GM12878 (cell line): ENCODE data around the gene SRF. TPM values are rescaled to one million over a fixed set of nuclear protein-coding genes. Genes with fewer than 3 reads are reported as not detected.

ENCODE experiments used
- ATAC-seq: fragments of 200-7000 bp; cut with Tn5 transposase; 3 replicates; pipeline ENCODE4 v1.9.1; 2020; ENCODE audit warnings: mild to moderate bottlenecking, moderate library complexity
- BruUV-seq: library from RNA; stranded (reverse); fragments of 400-500 nt; replicated peaks from 2 replicates; lab custom pipeline; 2021; lab: Mats Ljungman, UMichigan
- CTCF ChIA-PET: fragments of 300-600 bp; sonication (Branson Sonifier 250); formaldehyde crosslinking; extraction: SDS; loops from one replicate; lab custom pipeline; 2021; ENCODE audit warnings: inconsistent platforms; lab: Yijun Ruan, JAX
- POLR2A ChIA-PET: fragments of 350-600 bp; formaldehyde crosslinking; extraction: SDS; loops from one replicate; lab custom pipeline; 2021; ENCODE audit warnings: inconsistent platforms; lab: Charles Lee
- RAD21 ChIA-PET: fragments of 300-600 bp; sonication (Branson Sonifier 250); formaldehyde crosslinking; loops from one replicate; lab custom pipeline; 2023; ENCODE audit warnings: antibody characterized with exemption; ENCODE audit not compliant: unreplicated experiment; lab: Charles Lee
- SMC1A ChIA-PET: fragments of 300-600 bp; sonication (Branson Sonifier 250); formaldehyde crosslinking; loops from one replicate; lab custom pipeline; 2023; ENCODE audit not compliant: unreplicated experiment, uncharacterized antibody; lab: Charles Lee
- DNase-seq: peaks from one replicate; pipeline ENCODE4 v3.0.0-alpha.2; 2011; ENCODE audit warnings: low read depth, low spot score
- FAIRE-seq: peaks from 3 replicates; lab custom pipeline; 2011; peaks lifted over from hg19 to GRCh38; lab: Jason Lieb, UNC
- H2AFZ ChIP-seq: 2 replicates; pipeline ENCODE4 v1.6.0; 2011; ENCODE audit warnings: low read depth, low read length, control low read depth; ENCODE audit not compliant: control insufficient read depth
- H3K27ac ChIP-seq: 2 replicates; pipeline ENCODE4 v1.5.1; 2011; ENCODE audit warnings: control low read depth; ENCODE audit not compliant: control insufficient read depth, insufficient read depth
- H3K27me3 ChIP-seq, 2 experiments: replicated peaks in 1 of 2; 2 replicates each; pipeline versions ENCODE4 v1.6.0 to v1.6.1; 2011; ENCODE audit warnings: low read length in 1 of 2; ENCODE audit not compliant: control insufficient read depth in 2 of 2, insufficient read depth in 2 of 2
- H3K36me3 ChIP-seq, 2 experiments: 2 replicates each; pipeline ENCODE4 v1.5.1; 2011; ENCODE audit warnings: low read length in 1 of 2; ENCODE audit not compliant: control insufficient read depth in 2 of 2, insufficient read depth in 2 of 2
- H3K4me1 ChIP-seq: 2 replicates; pipeline ENCODE4 v1.6.1; 2011; ENCODE audit warnings: mild to moderate bottlenecking, low read length, moderate library complexity, mixed read lengths; ENCODE audit not compliant: control insufficient read depth, insufficient read depth
- H3K4me2 ChIP-seq: 2 replicates; pipeline ENCODE4 v1.6.0; 2011; ENCODE audit warnings: control low read depth; ENCODE audit not compliant: control insufficient read depth, insufficient read depth
- H3K4me3 ChIP-seq: fragments of 200-600 bp; sonication (generic); 2 replicates; pipeline ENCODE4 v1.5.1; 2016
- H3K79me2 ChIP-seq: 2 replicates; pipeline ENCODE4 v1.6.0; 2011; ENCODE audit warnings: low read length; ENCODE audit not compliant: control insufficient read depth, insufficient read depth
- H3K9ac ChIP-seq: 2 replicates; pipeline ENCODE4 v1.8.0; 2011; ENCODE audit warnings: low read length, control low read depth, mixed read lengths; ENCODE audit not compliant: control insufficient read depth, insufficient read depth
- H3K9me3 ChIP-seq: replicated peaks from 3 replicates; pipeline ENCODE4 v1.5.1; 2011; ENCODE audit warnings: mild to moderate bottlenecking, low read length; ENCODE audit not compliant: control insufficient read depth, insufficient read depth
- H4K20me1 ChIP-seq: 2 replicates; pipeline ENCODE4 v1.6.0; 2011; ENCODE audit not compliant: control insufficient read depth, insufficient read depth
- NFXL1 ChIP-seq: fragments of 450-650 bp; IDR thresholded peaks from 2 replicates; pipeline ENCODE4 v1.6.1; 2017; ENCODE audit warnings: antibody characterized with exemption, mild to moderate bottlenecking, borderline replicate concordance
- POLR2A ChIP-seq: IDR thresholded peaks from 2 replicates; pipeline ENCODE4 v1.6.1; 2011; ENCODE audit warnings: low read depth, mild to moderate bottlenecking, low read length
- POLR2AphosphoS5 ChIP-seq: IDR thresholded peaks from 2 replicates; pipeline ENCODE4 v1.6.1; 2011; ENCODE audit warnings: mild to moderate bottlenecking, low read length, inconsistent platforms
- TCF3 ChIP-seq: IDR thresholded peaks from 2 replicates; pipeline ENCODE4 v1.6.1; 2012; ENCODE audit warnings: low read depth, mild to moderate bottlenecking, low read length, borderline replicate concordance; ENCODE audit not compliant: insufficient read depth
- ZNF24 ChIP-seq: fragments of 450-650 bp; IDR thresholded peaks from 2 replicates; pipeline ENCODE4 v1.6.1; 2017; ENCODE audit warnings: antibody characterized with exemption, mild to moderate bottlenecking
- WGBS: methylation state at CpG from one replicate; pipeline ENCODE4 v1.1.6; 2016; ENCODE audit warnings: low lambda C conversion rate; ENCODE audit not compliant: insufficient replicate concordance, insufficient coverage; ENCODE audit errors: missing lambda C conversion rate; 5-methylcytosine and 5-hydroxymethylcytosine counted together
- in situ Hi-C: fragments of 300-500 bp; cut with MboI; formaldehyde crosslinking; loops from 9 replicates; pipeline ENCODE4 v1.14.3; 2018; ENCODE audit warnings: mixed read lengths
- intact Hi-C: fragments of 100-400 bp; cut with micrococcal nuclease; formaldehyde crosslinking; loops from one replicate; pipeline ENCODE4 v1.14.2; 2022; ENCODE audit not compliant: unreplicated experiment
- polyA plus RNA-seq, 11 experiments: library from polyadenylated mRNA; depleted of rRNA in 4 of 11; unstranded in 6 of 11; stranded (reverse) in 5 of 11; fragments of >200 nt; fragmentation: Nextera tagmentation in 4 of 11; fragmentation: Illumina TruSeq in 1 of 11; extraction: Ambion mirVana in 4 of 11; extraction: Trizol in 1 of 11; gene quantifications; 1 replicate in 1 of 11; 2 replicates in 10 of 11; pipeline versions ENCODE4 v1.2.1 to v1.2.3, GENCODE V29; 2011 to 2016; ENCODE audit warnings: inconsistent platforms in 2 of 11, missing spikeins in 2 of 11, low read depth in 1 of 11
- total RNA-seq, 4 experiments: library from RNA; depleted of rRNA in 3 of 4; stranded (reverse); fragments of >200 nt in 3 of 4; fragmentation: Illumina TruSeq in 1 of 4; extraction: Trizol in 1 of 4; gene quantifications; 2 replicates each; pipeline versions ENCODE4 v1.2.1 to v1.2.3, GENCODE V29; 2013 to 2021

The SRF gene
- total and polyA plus RNA-seq, 10 of the 15 experiments (the other 5 are each of a cell fraction or from before 2014, with no cell fraction given) = 2.3 to 56.3 (median 28.2) TPM

- POLR2A ChIA-PET = interaction anchor here (0.6 kb wide), 1 partner anchor 82 kb away, joined by 3 read pairs; no protein-coding TSS in a partner anchor
- H3K79me2 ChIP-seq = peaks cover 29% of the 10 kb centered on the region
Measured at GRCh38 chr6:43178951-43179830, 8.1 kb downstream of the SRF start.

DNA sequence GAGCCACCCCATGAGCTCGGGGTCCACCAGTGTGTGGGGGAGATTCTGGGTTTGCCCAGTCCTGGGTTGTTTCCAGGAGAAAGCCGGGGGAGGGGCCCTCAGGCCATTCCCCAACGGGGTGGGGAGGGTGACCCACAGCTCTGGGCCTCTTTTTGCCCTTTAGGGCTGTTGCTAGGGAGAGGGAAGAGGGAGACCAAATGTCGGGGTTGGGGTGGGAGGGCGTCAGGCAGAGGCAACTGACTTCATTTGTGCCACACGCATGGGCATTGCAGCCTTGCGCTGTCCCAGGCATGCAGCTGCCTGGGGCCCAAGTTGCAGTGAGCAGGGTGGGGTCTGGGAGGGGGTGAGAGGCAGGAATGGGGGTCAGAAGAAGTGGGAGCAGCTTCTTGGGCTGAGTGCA, 9.0 kb downstream of the SRF start:
- FAIRE-seq = no peak
- Histone ChIP-seq H3K4me1 (peaks cover 26% of the 10 kb centered on the region), H3K27ac (no peak overlapping the region), H3K9ac (no peak overlapping the region), H3K79me2 (peaks cover 23% of the 10 kb centered on the region), H2AFZ (no peak overlapping the region), H3K4me3 (no peak overlapping the region), H4K20me1 (peaks cover 2% of the 10 kb centered on the region; the same call in 1 of the 2 replicates), H3K9me3 (no peaks in the 10 kb centered on the region), H3K27me3 (no peaks in the 10 kb centered on the region), H3K36me3 (peaks cover 33 to 35% of the 10 kb centered on the region in 2 experiments), H3K4me2 (no peak overlapping the region)
- POLR2A ChIA-PET = interaction anchor here (0.6 kb wide), 1 partner anchor 83 kb away, joined by 3 read pairs; no protein-coding TSS in a partner anchor
- BruUV-seq = no TSS peak
- DNase-seq = no peak
- no peak for ATAC-seq
- SMC1A ChIA-PET = interaction anchor here (0.7 kb wide), 1 partner anchor 240 kb away, joined by 3 read pairs; no protein-coding TSS in a partner anchor
- TF ChIP-seq ZNF24 (no peak), POLR2A (peak; percentile 44; the same call in 1 of the 2 replicates)
- in situ Hi-C loops (no loop called here), intact Hi-C loops (no loop called here)
- CTCF ChIA-PET = interaction anchor here (0.7 kb wide), 1 partner anchor 55 kb away, joined by 3 read pairs; no protein-coding TSS in a partner anchor
- RAD21 ChIA-PET = interaction anchor here (0.6 kb wide), 1 partner anchor 10 kb away, joined by 4 read pairs; no protein-coding TSS in a partner anchor
- 68% methylated on average over 7 of the region's 7 CpGs for WGBS

More at GRCh38 chr6:43178951-43179830, 8.1 kb downstream of the SRF start:
- WGBS = 91% methylated on average over 16 of the region's 20 CpGs
- CTCF ChIA-PET = interaction anchor here (0.7 kb wide), 1 partner anchor 56 kb away, joined by 3 read pairs; no protein-coding TSS in a partner anchor
- Histone ChIP-seq H3K4me3 (no peak overlapping the region), H4K20me1 (peaks cover 2% of the 10 kb centered on the region; the same call in 1 of the 2 replicates), H3K9ac (no peak overlapping the region), H3K27me3 (no peaks in the 10 kb centered on the region), H3K36me3 (peaks cover 30 to 36% of the 10 kb centered on the region in 2 experiments), H3K4me2 (no peak overlapping the region), H3K9me3 (no peaks in the 10 kb centered on the region), H3K27ac (no peak overlapping the region), H2AFZ (no peak overlapping the region), H3K4me1 (peaks cover 27% of the 10 kb centered on the region)
- BruUV-seq = no TSS peak
- no peak for DNase-seq
- SMC1A ChIA-PET = interaction anchor here (0.5 kb wide), 1 partner anchor 281 kb away, joined by 3 read pairs; no protein-coding TSS in a partner anchor
- TF ChIP-seq NFXL1 (no peak), POLR2AphosphoS5 (peak; percentile 50; the same call in 1 of the 2 replicates), TCF3 (no peak)
- RAD21 ChIA-PET = interaction anchor here (0.6 kb wide), 1 partner anchor 9 kb away, joined by 4 read pairs; no protein-coding TSS in a partner anchor
- intact Hi-C loops = loop anchor here (10.0 kb wide), 1 partner anchor 394 kb away; the partner anchor contains the start of gene BICRAL
- in situ Hi-C loops = no loop called here
- no peak for FAIRE-seq
- no peak for ATAC-seq
